ENCODE measurements around the gene EHD2. TPM values are rescaled to one million over a fixed set of nuclear protein-coding genes. Genes with fewer than 3 reads are reported as not detected.
A peak's percentile ranks its signal among the peaks of the same experiment; 100 is the strongest.

The EHD2 gene
- total and polyA plus RNA-seq, 2 of the 4 experiments (the other 2 are of a cell fraction), result 35.3 to 181 TPM

DNA sequence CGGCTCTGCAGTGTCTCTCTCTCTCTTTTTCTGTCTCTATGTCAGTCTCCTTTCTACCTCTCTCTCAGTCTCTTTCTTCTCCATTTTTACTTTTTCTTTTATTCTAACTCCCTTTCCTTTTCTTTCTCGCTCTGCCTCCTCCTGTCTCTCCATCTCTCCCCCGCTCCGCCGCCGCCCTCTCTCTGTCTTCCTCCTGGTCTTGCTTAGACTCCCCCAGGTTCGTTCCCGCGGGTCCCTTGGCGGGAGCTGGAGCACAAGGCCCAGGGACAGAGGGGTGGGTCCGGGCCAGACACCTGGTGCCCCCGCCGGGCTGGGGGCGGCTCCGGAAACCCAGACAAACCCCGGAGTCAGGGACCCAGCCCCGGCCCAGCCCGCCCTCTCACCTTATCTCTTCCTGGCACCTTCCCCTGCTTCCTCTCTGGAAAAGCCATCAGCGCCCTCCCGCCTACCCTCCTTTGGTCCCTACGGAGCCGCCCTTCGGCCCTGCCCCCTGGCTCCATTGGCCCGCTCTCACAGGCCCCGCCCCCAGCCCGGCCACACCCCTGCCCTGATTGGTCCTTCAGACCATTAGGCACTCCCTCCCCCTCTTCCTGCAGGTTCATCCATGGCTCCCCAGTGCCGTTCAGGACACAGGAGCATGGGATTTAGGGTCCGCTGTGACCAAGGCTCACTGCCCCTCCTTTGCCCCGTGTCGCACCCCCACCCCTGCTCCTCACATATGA, 16.7 kb downstream of the EHD2 start:
- no peak overlapping the region for H4K5ac ChIP-seq (ENCODE audit: low read depth, low read length)
- no peak overlapping the region for H2AFZ ChIP-seq (replicated peaks; ENCODE audit: low read length, poor library complexity)
- no peak overlapping the region for H3K18ac ChIP-seq (ENCODE audit: low read depth, low read length)
- ChIA-PET POLR2A (ENCODE audit: unreplicated experiment) (interaction anchor here (0.5 kb wide), 1 partner anchor 182 kb away, joined by 4 read pairs; no protein-coding TSS in a partner anchor), CTCF (no interaction called here)
- H3K9me1 ChIP-seq (ENCODE audit: insufficient read depth, low read length), result peaks cover 32% of the 10 kb centered on the region
- no peak for ATAC-seq (ENCODE audit: low read depth)
- no peaks in the 10 kb centered on the region for H3K27me3 ChIP-seq (ENCODE audit: control insufficient read depth, insufficient read depth, low read length)
- WGBS, 2 experiments (ENCODE audit: extremely low coverage in 2 of 2, insufficient read length in 1 of 2), result 68 to 80% methylated on average over 1 to 17 of the region's 30 CpGs
- no peak overlapping the region for H3K14ac ChIP-seq (replicated peaks; ENCODE audit: low read depth, low read length)
- H3K79me1 ChIP-seq (ENCODE audit: low read depth in 1 of 2, low read length in 2 of 2), result peaks cover 37 to 73% of the 10 kb centered on the region in 2 experiments
- peak overlapping the region; percentile 45; the same call in 1 of the 2 replicates for H2AK5ac ChIP-seq (ENCODE audit: low read depth, low read length)
- peak overlapping the region; percentile 60 for H3K27ac ChIP-seq (ENCODE audit: insufficient read depth, low read length)
- H3K9me3 ChIP-seq (ENCODE audit: control insufficient read depth, insufficient read depth, low read length), result no peaks in the 10 kb centered on the region
- intact Hi-C loops (cut with micrococcal nuclease) (no loop called here), dilution Hi-C loops (cut with HindIII; ENCODE audit: low sequenced_read_pairs, unreplicated experiment) (no loop called here), in situ Hi-C loops (cut with MboI; ENCODE audit: low sequenced_read_pairs) (no loop called here)
- no peak overlapping the region; the same call in 1 of the 2 replicates for H3K4me2 ChIP-seq (ENCODE audit: low read depth, low read length)
- DNase-seq, result no peak
- peak overlapping the region; percentile 91; the same call in 1 of the 2 replicates for H3K4ac ChIP-seq (ENCODE audit: low read depth, low read length)
- 0 out of 2 replicates have a peak overlapping the region, but pooled peaks have one; percentile 43 for H4K91ac ChIP-seq (ENCODE audit: insufficient read depth, low read depth, low read length)
- peak overlapping the region; percentile 7 to 42; a peak in 2 of 4 replicates for H4K8ac ChIP-seq (ENCODE audit: low read depth in 2 of 2, low read length in 2 of 2)
- H2BK120ac ChIP-seq (ENCODE audit: low read depth, low read length), result peak overlapping the region; percentile 4; the same call in 1 of the 2 replicates
- peak overlapping the region; percentile 48 for H2BK5ac ChIP-seq (ENCODE audit: low read depth, low read length, poor library complexity, severe bottlenecking)
- peaks cover 75% of the 10 kb centered on the region for H3K36me3 ChIP-seq (ENCODE audit: control insufficient read depth, insufficient read depth, low read length)
- no peak overlapping the region for H3K9ac ChIP-seq (ENCODE audit: low read depth, low read length)
- BruUV-seq (replicated peaks), result no TSS peak
- no peak overlapping the region for H3K4me3 ChIP-seq (ENCODE audit: insufficient read depth, low read depth, low read length)
- H2BK20ac ChIP-seq (ENCODE audit: low read depth, low read length), result no peak overlapping the region
- H2AK9ac ChIP-seq (replicated peaks; ENCODE audit: low read depth, low read length, poor library complexity), result peak overlapping the region; percentile 91
- H4K20me1 ChIP-seq (ENCODE audit: insufficient read depth, low read length), result peaks cover 57% of the 10 kb centered on the region
- no peak for TF ChIP-seq RCOR1 (IDR thresholded peaks at IDR 0.05; ENCODE audit: insufficient replicate concordance, low read length)
- no peak overlapping the region for H3K23ac ChIP-seq (ENCODE audit: low read depth, low read length)
- H2BK15ac ChIP-seq (ENCODE audit: low read depth, low read length), result no peak overlapping the region
- H3K4me1 ChIP-seq (ENCODE audit: control insufficient read depth, insufficient read depth, low read length), result peaks cover 19% of the 10 kb centered on the region
- no peak overlapping the region for H3K56ac ChIP-seq (ENCODE audit: extremely low read depth, insufficient read depth, low read length)

Data from IMR-90 (cell line).